Measurements from ENCODE around the gene LCMT2. TPM values are rescaled to one million over a fixed set of nuclear protein-coding genes. Genes with fewer than 3 reads are reported as not detected.

Gene LCMT2, protein sequence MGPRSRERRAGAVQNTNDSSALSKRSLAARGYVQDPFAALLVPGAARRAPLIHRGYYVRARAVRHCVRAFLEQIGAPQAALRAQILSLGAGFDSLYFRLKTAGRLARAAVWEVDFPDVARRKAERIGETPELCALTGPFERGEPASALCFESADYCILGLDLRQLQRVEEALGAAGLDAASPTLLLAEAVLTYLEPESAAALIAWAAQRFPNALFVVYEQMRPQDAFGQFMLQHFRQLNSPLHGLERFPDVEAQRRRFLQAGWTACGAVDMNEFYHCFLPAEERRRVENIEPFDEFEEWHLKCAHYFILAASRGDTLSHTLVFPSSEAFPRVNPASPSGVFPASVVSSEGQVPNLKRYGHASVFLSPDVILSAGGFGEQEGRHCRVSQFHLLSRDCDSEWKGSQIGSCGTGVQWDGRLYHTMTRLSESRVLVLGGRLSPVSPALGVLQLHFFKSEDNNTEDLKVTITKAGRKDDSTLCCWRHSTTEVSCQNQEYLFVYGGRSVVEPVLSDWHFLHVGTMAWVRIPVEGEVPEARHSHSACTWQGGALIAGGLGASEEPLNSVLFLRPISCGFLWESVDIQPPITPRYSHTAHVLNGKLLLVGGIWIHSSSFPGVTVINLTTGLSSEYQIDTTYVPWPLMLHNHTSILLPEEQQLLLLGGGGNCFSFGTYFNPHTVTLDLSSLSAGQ
- total RNA-seq: 18.9 TPM

DNA sequence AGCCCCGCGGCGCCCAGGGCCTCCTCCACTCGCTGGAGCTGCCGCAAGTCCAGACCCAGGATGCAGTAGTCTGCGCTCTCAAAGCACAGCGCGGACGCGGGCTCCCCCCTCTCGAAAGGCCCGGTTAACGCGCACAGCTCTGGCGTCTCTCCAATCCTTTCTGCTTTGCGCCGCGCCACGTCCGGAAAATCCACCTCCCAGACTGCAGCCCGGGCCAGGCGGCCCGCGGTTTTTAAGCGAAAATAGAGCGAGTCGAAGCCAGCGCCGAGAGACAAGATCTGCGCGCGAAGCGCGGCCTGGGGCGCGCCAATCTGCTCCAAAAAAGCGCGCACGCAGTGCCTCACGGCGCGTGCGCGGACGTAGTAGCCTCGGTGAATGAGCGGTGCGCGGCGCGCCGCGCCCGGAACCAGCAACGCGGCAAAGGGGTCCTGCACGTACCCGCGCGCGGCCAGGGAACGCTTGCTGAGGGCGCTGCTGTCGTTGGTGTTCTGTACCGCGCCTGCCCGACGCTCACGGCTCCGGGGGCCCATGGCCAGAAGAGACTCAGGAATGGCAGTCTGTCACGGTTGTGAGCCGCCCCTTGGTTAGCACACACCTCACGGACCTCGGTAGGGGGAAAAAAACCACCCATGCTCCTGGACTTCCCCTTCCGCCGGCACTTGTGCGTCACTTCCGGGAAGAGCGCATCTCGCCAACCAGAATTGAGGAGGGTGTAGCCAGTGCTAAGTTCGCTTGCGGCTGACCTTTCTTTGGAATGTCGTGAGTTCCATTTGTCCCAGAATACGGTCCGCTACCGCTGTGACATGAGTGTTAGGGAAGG lies at the start of gene LCMT2:
TSS of gene LCMT2 (minus strand) at position 614 of the 820 bp plus-strand sequence. CDS start at position 530, 84 bp downstream.
- DNase-seq: peak; percentile 87

DNA sequence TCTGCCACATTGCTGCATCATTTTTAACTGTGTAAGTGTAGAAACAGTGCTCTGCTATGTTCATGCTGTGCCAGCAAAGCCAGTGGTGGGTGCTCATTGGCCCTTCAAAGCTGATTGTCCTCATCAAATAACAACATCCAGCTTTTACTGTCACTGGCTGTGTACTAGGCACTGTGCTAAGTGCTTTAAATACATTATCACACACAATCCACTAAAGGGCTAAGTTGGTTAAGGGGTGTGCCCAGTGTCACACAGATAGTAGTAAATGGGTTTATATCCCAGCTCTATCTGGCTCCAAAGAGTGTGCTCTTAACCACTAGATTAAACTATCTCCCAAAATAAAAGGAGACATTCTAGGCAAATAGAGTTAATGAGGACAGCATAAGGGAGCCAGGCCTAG lies 48.2 kb upstream of the LCMT2 start:
- no peak for DNase-seq

DNA sequence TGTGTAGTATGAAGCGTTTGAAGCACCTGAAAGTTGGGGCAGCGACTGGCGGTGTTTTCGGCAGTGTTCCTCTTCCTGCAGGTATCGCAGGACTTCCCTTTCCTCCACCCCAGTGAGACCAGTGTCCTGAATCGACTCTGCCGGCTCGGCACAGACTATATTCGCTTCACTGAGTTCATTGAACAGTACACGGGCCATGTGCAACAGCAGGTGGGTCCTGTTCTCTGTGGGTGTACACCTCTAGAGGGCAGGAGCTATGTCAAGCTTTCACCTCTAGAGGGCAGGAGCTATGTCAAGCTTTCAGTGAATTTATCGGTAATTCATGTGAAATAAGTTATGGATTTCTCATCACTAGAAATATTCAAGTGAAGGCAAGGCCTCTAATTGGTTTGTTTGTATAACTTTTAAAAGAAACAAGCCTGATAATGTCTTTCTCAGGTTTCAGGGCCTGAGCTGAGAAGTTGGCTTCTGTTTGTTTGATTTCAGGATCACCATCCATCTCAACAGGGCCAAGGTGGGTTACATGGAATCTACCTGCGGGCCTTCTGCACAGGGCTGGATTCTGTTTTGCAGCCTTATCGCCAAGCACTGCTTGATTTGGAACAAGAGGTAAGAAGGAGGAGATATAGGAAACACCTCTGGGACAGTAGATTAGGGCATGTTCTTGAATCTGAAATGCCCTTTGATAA lies 45.8 kb upstream of the LCMT2 start:
- DNase-seq: no peak

DNA sequence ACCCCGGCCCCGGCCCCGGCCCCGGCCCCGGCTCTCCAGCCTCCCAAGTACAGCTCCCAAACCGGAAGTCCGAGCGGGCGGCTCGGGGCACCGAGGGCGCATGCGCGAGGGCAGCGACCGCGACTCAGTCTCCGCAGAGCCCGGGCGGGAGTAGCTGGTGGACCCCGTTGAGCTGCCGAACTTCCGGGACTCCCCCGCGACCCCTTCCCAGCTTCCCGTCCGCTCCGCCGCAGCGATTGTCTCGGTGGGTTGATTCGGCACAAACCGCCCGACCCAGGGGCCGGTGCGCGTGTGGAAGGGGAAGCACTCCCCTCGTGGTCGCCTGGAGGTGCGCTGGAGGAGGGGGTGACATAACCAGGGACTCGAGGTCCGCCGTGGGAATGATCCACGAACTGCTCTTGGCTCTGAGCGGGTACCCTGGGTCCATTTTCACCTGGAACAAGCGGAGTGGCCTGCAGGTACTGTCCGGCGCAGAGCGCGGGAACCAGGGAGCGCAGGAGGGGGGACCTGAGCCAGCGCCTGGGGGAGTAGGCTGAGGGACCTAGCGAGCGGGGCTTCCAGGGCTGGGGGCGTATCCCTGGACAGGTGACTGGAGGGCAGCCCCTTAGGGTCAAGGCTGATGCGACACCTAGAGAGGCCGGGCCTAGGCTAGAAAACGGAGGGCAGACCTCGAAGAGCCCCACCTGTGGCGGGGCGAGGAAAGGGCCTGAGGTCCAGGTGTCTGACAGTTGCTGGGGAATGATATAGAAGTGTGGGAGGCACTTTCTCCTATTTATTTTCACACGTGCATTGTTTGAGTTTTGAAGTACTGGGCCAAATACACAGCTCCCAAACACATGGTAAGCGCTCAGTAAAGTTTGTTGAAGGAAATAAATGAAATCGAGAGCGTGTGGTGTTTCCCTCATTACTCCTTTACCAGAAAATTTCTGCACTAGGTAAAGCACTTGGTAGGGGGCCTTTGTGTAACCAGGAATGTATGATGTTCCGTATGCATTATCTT lies 40.9 kb upstream of the LCMT2 start, which contains the start of the genes TUBGCP4 and ZSCAN29:
TSS of gene TUBGCP4 (plus strand) at position 127 of the 1,000 bp plus-strand sequence. CDS start at position 381, 254 bp downstream.
TSS of gene ZSCAN29 (minus strand) at position 69 of the 1,000 bp plus-strand sequence. CDS start 1,130 bp downstream, outside the sequence.
- peak; percentile 67 for DNase-seq

DNA sequence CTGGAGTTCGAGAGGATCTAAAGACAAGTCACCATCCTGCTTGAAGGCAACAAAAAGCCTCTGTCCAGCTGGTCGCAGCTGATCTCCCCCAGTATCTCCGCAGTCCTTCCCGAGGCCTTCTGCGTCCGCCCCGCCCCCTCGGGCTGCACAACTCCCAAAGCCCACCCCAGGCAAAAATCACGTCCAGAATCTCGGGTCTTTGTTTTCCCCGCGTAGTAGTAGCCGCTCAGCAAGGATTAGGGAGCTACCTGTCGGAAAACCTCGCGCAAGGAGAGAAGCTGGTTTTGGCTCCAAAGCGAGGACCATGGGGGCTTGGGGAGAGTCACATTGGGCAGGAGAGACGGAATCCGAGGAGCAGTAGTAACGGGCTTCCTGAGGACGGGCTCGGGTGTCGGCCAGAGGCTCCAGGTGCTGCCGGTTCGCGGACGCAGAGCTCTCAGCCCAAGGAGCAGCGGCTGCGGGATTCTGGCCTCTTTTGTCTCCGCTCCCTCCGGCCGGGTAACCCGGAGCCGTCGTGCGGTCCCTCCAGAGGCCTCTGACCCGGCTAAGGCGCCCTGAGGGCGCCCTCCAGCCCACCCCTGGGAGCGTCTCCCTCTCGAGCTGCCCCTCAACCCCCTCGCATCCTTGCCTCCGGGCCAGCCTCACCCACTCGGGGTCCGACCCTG lies 40.1 kb upstream of the LCMT2 start:
- DNase-seq: peak; percentile 19

DNA sequence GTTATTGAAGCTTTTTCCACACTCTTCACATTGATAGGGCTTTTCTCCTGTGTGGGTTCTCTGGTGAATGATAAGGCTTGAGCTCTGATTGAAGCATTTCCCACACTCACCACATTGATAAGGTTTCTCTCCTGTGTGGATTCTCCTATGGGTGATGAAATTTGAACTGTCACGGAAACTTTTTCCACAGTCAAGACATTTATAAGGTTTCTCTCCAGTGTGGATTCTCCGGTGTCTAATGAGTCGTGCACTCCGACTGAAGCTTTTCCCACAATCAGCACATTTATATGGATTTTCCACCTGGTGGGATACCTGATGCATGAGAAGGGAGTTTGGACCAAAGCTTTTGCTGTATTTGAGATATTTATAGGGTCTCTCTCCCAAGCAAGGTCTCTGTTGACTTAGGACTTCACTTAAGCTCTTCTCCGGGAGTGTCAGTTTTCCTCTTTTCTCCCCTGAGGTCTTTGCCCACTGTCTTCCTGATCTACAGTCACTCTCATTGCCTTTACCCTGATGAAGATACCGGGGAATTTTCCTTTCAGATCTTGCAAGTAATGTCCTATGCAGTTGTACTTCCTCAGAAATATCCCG lies 31.0 kb upstream of the LCMT2 start:
- DNase-seq: no peak

DNA sequence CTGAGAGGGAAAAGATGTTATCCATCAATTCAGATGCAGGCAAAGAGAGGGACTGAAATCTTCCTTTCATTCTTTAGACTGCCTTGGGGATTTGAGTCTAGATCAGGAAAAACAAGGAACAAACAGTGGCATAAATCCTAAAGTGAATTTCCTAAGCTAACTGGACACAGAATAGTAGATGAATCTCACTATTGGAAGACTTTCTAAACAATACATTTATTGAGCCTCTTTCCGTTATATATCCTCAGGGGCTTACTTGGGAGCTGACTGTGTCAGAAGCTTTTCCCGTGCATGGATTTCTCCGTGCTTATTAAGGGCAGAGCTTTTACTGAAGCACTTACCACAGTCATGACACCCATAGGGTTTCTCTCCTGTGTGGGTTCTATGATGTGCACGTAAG lies 30.4 kb upstream of the LCMT2 start:
- no peak for DNase-seq

DNA sequence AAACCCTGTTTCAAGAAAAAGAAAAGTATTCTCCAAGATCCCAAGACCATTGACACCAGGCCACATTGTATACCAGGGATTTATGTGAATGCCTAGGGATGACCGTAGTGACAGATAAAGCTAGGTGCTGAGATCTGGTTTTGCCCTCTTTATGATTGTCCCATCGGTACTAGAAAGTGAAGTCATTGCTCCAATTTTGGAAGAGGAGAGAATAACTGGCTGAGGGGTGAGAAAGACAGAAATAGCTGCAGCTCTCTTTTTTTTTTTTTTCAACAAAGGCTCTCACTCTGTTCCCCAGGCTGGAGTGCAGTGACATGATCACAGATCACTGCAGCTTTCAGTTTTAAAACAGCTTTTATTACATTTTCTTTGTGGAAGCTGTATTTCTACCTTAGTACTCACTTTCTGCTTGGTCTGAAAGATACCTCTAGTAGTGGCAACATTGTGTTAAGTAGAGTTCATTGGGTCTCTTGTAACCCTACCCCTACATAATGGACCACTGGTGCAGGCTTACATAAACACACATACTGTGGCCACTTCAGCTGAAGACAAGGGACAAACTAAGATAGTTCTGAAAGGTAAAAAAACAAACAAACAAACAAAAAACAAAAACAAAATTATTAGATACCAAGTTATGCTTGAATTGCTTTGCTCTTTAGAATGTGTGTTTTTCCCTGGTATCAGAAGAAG lies 22.5 kb upstream of the LCMT2 start:
- DNase-seq: no peak

DNA sequence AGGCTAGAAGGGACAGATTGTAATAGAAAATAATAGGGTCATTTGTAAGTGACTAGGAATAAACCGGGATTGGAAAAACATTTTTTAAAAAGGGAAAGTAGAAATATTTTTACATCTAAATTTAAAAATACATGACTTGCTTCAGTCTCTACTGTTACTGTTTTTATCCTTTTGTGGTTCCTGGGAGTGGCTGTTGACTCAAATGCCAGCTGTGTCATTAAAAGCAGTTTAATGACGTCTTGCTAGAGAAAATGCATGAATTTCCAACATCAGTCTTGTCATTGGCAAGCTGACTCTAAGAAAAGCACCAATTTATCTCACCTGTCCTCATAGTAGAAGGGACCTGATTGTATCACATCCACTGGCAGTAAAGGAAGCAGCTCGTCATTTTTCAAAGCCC lies 16.7 kb upstream of the LCMT2 start:
- no peak for DNase-seq

DNA sequence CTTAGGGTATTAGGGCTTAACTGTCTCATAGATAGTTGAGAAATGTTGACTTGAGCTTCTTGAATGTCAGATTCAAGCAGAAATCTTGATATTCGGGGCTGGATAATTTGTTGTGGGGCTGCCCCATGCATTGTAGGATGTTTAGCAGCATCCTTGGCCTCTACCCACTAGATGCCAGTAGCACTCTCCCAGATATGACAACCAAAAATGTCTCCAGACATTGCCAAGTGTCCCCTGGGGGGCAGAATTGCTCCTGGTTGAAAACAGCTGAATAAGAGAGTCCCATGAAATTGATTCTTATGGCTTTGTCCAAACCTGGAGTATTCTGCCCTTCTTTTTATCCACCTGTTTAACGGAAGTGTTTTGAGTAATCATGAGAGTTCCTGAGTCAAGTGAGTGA lies 15.9 kb upstream of the LCMT2 start:
- DNase-seq: peak; percentile 16

DNA sequence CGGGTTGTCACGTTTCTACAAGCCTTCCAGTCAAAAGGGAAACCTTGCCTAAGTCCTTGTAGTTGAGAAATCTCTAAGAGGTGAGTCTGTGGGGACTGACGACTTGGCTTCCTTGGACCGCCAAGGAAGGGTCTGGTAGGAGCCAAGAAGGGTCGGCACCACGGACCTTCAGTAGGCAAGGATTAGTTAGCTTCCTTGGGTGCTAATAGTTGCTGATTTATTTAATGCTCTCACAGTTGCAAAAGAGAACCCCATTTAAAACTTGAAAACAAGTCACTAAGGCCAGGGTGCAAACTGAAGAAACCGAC lies 361 bp upstream of the LCMT2 start:
- DNase-seq: no peak

DNA sequence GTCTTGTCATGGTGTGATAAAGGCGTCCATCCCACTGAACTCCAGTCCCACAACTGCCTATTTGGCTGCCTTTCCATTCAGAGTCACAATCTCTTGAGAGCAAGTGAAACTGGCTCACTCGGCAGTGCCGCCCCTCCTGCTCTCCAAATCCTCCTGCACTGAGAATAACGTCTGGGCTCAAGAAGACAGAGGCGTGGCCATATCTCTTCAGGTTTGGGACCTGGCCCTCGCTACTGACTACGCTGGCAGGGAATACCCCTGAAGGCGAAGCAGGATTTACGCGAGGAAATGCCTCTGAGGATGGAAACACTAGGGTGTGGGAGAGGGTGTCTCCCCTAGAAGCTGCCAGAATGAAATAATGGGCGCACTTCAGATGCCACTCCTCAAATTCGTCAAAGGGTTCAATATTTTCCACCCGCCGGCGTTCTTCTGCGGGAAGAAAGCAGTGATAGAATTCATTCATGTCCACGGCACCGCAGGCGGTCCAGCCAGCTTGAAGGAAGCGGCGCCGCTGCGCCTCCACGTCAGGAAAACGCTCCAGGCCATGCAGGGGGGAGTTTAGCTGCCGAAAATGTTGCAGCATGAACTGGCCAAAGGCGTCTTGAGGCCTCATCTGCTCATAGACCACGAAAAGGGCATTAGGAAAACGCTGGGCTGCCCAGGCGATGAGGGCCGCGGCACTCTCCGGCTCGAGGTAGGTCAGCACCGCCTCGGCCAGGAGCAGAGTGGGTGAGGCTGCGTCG lies 985 bp downstream of the LCMT2 start:
- peak; percentile 52 for DNase-seq

DNA sequence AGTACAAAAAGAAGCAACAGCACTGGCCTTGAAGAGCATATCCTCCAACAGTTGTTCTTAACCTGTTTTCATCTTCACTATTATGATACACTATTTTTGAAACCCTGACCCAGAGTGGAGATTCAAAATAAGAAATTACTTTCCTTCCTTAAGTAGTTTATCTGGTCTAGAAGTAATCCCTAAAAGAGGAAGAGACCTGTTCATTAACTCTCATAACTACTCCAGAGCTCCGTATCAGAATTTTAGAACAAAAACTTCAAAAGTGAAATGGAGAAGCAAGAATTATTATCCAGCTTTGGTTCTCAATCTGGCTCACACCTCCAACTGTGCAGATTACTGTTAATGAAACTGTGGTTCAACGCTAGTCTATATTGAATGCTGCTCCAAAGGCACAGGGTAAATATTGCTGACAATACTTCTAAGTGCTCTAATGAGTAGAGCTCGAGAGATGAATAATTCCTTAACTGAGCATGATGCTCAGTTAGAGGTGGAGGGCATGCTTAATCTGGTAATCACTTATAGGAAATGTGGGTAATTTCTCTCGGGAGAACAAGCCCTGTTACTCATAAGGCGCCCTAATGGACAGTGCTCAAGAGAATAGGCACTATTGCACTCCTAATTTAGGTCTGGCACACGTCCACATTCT lies 5.2 kb downstream of the LCMT2 start:
- no peak for DNase-seq

DNA sequence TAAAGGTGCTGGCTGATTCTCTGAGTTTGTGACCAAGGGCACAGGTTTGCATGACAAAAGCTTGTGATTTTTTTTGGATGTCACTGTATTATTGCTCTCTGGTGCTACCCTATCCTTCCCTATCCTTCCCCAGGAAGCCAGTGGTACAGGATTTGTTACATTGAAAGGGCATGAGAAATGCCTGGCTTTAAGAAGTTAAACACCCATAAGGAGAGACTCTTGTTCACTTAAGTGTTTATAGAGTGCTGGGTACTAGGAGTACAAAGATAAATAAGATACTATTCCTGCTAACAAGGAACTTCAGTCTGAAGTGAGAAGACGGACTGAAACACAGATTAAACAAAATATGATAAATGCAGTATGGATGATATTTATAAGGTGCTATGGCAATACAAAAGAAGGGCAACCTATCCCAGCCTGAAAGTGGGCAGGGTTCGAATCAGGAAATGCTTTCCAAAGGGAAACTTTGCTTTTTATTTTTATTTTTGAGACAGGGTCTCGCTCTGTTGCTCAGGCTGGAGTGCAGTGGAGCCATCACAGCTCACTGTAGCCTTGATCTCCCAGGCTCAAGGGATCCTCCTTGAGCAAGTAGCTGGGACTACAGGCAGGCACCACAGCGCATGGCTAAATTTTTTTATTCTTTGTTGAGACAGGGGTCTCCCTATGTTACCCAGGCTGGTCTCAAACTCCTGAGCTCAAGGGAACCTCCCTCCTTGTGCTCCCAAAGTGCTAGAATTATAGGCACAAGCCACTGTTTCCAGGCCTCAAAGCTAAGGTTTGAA lies 11.2 kb downstream of the LCMT2 start:
- no peak for DNase-seq

DNA sequence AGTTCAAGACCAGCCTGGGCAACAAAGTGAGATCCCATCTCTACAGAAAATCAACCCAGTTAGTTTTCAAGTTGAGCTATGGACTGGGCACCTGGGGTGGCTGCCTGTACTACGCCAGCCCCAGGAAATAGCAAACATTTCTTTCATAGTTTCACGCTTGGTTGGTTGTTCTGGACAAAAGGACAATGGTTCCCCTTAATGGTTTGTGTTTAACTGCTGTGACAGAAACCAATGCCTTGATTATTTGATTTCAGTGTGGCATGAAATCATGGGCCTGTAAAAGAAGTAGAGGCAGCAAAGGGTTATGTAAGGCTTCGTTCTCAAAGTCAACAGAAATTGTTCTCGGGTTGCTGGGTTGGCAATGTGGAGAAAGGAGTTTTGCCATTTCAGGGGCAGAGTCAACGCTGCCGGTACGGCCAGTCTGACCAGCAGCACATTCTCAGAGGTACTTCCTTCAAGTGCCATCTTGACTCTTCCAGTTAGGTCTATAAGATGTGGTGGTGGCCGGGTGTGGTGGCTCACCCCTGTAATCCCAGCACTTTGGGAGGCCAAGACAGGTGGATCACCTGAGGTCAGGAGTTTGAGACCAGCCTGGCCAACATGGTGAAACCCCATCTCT lies 12.7 kb downstream of the LCMT2 start:
- no peak for DNase-seq

DNA sequence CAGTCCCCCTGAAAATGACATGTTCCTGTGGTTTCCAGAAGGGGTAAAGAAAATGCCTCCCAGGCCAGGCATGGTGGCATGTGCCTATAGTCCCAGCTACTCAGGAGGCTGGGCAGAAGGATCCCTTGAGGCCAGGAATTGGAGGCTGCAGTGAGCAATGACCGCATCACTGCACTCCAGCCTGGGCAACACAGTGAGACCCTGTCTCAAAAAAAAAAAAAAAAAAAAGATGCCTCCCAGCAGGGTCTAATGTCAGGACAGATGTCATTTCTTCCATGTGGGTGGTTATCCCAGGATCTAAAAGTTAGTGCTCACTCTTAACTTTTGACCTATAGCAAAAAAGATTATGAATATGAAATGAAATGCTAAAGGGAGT lies 13.4 kb downstream of the LCMT2 start:
- no peak for DNase-seq

All from occipital lobe (tissue), 2 donors.